GM19238 (cell line): ENCODE measurements around the gene PPP1CA.
"Not testable (repeated sequence)": the region's sequence is repeated elsewhere in the genome, so short reads cannot be mapped to it uniquely, and the experiment has no call there.

Source experiments
- DNase-seq: peaks from one replicate; pipeline ENCODE4 v3.0.0; 2011; ENCODE audit warnings: low spot score; ENCODE audit not compliant: insufficient read length

PPP1CA gene

DNA sequence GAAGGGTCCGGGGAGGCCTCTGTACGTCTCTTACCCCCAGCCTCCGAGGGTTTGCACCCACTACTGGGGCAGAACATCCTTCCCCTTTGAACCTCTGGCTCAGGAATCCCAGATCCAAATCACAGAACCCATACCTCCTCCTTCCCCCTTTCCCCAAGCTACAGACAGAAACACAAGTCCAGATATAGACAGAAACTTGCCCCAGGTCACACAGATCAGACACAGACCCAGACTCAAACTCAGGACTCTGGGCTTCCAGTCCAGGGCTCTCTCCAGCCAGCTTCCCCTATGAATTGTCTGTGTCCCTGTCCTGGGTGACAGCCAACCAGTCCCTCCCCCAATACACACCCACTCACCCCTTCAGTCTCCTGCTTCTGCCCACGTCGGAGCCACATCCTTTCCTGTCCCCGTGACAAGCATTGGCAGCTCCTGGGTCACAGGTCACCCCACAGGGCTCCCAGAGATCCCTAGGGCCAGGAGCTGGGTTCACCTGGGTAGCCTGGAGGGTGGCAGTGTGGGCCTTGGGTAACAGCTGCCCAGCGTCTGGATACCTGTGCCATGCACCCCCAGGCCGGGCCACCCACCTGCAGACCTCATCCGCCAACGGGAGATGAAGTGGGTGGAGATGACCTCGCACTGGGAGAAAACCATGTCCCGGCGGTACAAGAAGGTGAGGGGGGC lies 3.0 kb upstream of the PPP1CA start:
- DNase-seq = no peak

DNA sequence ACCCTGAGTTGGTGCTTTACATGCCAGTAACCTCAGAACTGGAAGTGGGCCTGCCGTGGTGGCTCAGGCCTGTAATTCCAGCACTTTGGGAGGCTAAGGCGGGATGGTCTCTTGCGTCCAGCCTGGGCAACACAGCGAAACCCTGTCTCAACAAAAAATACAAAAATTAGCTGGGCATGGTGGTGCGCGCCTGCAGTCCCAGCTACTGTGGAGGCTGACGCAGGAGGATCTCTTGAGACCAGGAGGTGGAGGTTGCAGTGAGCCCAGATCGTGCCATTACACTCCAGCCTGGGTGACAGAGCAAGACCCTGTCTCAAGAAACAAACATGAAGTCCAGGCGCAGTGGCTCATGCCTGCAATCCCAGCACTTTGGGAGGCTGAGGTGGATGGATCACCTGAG lies 1.4 kb upstream of the PPP1CA start:
- DNase-seq = not testable (repeated sequence)

DNA sequence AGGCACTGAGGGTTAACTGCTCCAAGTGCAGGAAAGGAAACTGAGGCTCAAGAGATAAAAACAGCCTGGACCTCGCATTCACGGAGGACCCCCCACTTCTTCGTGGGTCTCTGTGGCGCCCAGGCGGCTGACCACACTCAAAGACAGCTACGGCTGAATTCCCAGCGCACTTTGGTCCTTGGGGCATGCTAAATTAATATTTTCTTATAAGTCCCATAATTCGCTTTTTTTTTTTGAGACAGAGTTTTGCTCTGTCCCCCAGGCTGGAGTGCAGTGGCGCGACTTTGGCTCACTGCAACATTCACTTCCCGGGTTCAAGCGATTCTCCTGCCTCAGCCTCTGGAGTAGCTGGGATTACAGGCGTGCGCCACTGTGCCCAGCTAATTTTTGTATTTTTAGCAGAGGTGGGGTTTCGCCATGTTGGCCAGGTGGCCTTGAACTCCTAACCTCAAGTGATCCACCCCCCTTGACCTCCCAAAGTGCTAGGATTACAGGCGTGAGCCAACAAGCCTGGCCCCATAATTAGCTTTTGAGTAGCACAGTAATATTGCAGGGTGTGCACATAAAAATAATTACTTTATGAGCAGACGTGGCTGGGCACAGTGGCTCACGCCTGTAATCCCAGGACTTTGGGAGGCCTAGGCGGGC lies 658 bp upstream of the PPP1CA start:
- DNase-seq = not testable (repeated sequence)

DNA sequence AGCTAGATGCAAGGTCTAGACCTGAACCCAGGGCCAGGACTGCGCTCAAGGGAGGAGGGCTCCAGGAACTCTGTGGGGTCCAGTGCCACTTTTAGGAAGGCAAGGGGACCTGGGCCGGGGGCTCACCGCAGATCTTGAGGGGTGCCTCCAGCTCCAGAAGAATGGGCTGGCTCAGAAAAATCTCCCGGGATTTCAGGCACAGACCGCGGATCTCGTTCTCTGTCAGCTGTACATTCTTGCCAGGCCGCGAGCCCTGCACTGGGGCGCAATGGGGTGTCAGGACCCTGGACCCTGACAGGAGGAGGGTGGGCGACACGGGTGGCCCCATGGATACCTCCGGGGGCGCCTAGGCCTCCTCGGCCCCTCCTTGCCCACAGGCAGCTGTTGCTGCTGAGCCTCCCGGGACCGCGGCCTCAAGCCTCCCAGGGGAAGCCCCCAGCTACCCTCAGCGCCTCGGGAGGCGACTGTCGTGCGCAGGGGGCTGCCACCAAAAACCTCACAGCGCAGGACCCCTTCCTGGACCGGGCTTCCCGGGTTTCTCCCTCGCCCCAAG lies 640 bp downstream of the PPP1CA start:
- DNase-seq = no peak

DNA sequence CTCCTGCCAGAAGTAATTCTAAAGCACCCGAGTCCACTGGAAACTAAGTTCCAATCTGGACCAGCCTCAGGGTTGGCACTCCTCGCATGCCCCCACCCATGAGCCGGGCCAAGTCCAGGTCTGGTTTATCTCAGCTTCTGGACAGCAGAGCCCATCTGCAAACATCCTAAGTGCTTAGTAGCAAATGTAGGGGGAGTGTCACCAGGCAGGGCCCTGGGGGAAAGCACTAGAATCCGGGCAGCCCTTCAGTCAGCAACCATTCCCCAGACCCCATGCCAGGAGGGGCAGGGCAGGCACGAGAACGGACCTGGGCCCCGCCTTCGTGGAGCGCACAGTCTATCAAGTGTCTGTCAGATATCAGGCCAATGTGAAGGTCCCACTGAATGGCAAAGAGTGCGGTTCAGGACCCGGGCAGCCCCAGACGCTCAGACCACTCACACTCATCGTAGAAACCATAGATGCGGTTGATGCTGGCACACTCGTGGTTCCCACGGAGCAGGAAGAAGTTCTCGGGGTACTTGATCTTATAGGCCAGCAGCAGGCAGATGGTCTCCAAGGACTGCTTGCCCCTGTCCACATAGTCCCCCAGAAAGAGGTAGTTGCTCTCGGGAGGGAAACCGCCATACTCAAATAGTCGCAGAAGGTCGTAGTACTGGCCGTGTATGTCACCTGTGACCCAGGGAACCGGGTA lies 1.3 kb downstream of the PPP1CA start:
- no peak for DNase-seq

DNA sequence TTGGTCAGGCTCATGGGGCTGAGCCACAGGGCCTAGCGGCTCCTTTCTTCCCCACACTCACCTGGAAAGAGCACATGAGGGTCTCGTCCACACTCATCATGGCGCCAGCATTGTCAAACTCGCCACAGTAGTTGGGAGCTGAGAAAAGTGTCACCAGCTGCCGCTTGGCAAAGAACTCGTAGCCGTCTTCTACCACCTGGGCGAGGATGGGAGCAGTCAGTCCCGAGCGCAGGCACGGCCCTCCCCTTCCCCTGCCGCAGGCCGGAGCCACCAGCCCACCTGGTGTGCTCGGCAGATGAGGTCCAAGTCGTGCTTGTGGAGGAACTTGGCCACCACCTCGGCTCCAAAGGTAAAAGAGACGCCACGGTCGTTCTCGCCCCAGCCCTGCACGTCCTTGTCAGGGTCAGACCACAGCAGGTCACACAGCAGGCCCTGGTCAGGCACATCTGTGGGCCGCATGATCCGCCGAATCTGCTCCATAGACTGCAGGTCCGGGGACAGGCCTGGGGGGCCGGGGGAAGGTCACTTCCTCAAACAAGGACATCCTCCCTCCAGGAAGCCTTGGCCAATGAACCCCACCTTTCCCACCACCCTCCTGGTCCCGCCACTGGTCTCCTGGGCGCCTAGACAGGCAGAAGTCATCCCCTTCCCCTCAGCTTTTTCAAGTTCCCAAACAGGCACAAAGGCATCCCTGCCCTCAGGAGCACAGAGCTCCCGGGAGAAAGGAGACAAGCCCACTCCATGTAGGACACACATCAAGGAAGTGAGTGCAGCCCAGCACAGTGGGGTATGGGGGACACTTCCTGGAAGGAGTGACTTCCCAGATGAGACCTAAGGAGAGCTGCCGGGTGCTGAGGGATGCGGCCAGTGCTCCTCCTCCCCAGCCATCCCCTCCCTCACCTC lies 2.7 kb downstream of the PPP1CA start:
- DNase-seq = no peak

DNA sequence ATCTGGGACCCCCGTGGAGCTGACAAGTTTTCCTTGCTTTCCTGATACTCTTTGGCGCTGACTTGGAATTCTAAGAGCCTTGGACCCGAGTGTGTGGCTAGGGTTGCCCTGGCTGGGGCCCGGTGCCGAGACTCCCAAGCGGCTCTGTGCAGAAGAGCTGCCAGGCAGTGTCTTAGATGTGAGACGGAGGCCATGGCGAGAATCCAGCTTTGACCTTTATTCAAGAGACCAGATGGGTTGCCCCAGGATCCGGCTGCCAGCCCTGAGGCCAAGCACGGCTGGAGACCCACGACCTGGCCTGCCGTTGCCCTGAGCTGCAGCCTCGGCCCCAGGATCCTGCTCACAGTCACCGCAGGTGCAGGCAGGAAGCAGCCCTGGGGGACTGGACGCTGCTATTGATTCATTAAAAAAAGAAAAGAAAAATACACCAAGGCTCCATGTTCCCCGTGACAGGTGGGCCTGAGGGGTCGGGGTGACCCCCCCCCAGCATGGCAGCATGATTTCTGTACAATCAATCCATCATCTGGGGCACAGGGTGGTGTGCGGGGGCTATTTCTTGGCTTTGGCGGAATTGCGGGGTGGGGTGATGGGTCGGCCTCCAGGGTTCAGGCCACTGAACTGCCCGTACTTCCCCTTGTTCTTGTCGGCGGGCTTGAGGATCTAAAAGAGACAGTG lies 3.5 kb downstream of the PPP1CA start:
- DNase-seq = no peak

DNA sequence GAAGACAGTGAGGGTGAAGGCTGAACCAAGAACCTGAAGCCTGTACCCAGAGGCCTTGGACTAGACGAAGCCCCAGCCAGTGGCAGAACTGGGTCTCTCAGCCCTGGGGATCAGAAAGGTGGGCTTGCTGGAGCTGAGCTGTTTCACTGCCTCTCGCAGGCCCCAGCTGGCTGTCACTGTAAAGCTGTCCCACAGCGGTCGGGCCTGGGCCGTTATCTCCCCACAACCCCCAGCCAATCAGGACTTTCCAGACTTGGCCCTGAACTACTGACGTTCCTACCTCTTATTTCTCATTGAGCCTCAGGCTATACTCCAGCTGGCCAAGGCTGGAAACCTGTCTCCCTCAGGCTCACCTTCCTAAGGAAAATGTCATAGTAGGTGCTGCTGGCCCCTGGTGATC lies 4.1 kb downstream of the PPP1CA start:
- no peak for DNase-seq

DNA sequence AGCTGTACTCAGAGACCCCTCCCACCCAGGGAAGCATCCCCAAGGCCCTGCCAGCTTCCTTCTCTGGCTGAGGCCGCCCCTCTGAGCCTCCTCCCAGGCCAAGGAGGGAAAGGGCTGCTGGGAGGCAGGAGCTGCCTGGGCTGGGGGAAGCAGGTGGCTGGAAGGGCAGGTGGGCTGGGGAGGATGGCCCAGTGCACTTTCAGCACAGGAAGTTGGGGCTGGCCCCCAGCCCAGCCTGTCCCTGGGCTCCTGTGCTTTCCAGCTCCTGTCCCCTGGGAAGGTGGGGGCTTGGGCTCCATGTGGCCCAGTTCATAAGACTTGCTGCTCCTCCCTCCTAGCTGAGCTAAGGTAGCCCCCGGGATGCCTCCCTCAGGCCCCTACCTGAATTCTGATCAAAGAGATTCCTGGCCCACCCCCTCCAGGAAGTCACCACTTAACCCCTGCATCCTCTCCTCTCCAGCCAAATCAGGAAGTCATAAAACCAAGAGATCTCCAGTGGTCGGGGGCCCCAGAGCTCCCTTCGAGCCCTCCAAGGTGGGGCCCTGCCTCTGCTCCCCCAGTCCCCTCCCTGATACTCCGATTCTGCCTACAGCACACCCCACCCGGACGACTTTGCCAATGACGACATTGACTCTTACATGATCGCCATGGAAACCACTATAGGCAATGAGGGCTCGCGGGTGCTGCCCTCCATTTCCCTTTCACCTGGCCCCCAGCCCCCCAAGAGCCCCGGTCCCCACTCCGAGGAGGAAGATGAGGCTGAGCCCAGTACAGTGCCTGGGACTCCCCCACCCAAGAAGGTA lies 4.9 kb downstream of the PPP1CA start:
- no peak for DNase-seq

DNA sequence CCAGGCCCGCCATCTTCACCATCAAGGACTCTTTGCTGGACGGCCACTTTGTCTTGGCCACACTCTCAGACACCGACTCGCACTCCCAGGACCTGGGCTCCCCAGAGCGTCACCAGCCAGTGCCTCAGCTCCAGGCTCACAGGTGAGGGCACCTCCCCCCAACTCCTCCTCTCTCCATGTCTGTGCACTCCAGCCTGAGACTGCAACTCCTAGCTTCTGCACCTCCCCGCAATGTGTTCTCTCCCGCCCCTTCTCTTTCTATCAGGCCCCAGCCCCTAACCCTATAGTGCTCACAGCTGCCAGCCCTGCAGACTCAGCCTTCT lies 5.4 kb downstream of the PPP1CA start:
- DNase-seq = no peak

DNA sequence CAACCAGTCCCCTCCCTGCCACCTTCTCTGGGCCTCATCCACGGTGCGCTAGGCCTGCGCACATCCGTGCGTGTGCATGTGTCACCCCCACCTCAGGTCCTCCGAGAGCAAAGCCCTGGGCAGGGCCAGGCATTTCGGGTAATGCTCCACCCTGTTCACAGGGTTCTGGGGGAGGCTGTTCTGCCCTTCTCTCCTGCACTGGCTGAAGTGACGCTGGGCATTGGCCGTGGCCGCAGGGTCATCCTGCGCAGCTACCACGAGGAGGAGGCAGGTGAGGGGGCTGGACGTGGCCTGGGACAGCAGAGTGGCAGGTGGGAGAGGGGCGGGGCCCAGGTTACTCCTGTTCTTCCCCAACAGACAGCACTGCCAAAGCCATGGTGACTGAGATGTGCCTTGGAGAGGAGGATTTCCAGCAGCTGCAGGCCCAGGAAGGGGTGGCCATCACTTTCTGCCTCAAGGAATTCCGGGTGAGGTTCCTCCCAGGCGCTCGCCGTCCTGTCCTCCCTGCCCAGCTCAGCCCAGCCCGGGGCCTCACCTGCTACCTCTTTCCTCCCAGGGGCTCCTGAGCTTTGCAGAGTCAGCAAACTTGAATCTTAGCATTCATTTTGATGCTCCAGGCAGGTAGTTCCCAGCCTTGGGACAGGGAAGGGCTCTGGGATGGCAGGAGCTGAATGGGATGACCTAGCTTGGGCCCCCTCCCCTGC lies 6.0 kb downstream of the PPP1CA start:
- no peak for DNase-seq

DNA sequence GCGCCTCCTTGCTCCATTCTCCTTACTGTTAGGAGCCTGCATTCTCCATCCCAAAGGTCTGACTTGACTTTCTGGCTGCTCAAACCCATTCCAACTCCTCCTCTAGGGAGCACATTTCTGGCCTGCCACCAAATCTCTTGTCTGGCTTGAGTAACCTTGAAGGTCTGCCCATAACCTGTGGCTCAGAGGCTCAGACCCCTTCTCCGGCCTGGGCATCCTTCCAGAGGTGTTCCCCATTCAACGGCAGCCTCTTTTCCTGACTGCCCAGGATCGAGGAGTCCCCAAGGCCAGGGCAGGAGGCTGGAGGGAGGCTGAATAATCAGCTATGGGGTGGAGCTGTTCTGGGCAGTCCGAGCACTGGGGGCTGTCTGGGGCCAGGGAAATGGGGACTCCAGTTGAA lies 7.7 kb downstream of the PPP1CA start:
- DNase-seq = no peak

DNA sequence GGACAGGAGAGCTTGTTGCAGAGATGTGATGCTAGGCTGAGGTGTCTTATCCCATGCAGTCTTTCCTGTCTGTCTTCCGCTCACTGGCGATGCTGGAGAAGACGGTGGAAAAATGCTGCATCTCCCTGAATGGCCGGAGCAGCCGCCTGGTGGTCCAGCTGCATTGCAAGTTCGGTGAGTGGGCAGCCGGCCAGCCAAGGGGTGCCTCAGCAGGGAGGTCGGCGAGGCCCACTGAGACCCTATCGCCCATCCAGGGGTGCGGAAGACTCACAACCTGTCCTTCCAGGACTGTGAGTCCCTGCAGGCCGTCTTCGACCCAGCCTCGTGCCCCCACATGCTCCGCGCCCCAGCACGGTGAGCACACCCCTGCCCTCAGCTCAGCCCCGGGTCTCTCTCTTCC lies 8.2 kb downstream of the PPP1CA start:
- DNase-seq = no peak

DNA sequence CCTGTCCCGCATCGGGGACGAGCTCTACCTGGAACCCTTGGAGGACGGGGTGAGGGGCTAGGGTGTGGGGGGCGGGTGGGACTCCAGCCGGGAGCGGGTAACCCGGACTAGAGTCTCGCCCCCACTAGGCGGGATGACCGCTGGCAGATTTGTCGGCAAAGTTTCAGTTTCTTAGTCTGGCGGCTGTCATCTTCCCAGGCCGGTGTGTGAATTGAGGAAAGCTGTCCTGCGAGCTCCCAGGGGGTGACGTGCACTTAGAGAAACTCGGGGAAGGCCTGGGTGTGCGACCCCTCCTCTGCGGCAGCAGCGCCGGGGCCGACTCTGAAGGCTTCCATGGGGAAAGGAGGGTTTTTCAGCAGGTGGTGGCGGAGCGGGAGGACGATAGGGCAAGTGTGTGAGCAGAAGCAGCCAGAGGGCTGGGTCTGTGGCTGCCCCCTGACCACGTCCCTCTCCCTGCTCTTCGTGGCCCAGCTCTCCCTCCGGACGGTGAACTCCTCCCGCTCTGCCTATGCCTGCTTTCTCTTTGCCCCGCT lies 9.4 kb downstream of the PPP1CA start:
- DNase-seq = no peak

DNA sequence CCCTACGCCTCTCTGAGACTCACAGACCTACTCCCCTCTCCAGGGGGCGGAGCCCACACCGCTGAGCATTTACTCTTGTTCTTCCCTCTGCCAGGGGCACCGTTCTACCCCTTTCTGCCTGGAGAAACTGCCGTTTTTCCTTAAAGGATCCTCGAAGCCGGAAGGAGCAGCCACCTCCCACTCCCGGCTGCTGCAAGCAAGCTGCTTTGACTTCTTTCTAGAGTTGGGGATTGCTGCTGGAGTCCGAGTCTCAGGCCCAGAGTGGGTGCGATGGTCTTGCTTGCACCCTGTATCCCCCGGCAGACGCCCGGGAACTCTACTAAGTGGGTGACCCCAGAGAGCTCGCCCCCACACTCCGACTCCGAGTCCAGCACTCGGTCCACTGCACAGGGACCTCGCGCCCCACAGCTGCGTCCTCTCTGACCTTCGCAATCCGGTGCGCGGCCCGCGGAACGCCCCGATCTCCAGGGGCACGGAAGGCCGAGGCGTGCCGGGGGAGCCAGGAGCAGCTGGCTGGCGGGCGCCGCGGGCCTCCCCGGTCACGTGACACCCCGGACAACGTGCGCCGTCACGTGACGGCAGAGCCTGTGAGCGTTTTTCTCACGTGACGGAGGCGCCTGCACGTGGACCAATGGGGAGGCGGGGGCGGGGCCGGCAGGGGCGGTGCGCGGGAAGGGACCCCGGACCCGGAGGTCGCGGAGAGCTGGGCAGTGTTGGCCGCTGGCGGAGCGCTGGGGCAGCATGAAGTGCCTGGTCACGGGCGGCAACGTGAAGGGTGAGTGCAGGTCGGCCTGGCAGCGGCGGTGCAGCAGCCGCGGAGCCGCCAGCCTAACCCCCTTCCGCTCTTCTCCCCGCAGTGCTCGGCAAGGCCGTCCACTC lies 10.1 kb downstream of the PPP1CA start, which contains the start of gene RAD9A:
TSS of gene RAD9A (plus strand) at position 683 of the 879 bp plus-strand sequence. CDS start at position 742, 59 bp downstream.
- peak; percentile 99 for DNase-seq

DNA sequence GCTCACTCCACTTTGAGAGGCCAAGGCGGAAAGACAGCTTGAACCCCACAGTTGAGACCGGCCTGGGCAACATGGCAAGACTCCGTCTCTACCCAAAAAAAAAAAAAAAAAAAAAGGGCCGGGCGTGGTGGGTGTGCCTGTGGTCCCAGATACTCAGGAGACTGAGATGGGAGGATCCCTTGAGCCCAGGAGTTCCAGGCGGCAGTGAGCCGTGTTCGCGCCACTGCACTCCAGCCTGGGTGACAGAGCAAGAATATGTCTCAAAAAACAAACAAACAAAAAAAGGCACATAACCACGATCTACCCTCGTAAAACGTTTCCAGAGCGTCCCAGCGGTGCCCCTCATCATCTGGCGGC lies 10.7 kb downstream of the PPP1CA start:
- no peak for DNase-seq

DNA sequence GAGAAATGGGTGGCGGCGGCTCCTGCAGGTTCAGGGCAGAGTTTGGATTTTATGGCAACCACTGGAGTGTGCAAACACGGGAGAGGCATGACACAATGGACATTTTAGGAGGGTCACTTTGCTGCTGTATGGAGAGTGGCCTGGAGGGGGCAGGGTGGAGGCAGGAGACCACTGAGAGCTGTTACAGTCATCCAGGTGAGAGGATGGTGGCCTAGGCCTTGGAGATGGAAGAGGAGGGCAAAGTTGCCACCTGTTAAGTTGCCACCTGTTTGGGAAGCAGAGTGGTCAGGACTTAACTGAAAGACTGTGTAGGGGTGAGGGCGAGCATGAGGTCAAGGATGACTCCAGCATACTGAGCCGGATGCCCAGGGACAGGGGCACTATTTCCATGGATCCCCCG lies 12.2 kb downstream of the PPP1CA start:
- DNase-seq = no peak

DNA sequence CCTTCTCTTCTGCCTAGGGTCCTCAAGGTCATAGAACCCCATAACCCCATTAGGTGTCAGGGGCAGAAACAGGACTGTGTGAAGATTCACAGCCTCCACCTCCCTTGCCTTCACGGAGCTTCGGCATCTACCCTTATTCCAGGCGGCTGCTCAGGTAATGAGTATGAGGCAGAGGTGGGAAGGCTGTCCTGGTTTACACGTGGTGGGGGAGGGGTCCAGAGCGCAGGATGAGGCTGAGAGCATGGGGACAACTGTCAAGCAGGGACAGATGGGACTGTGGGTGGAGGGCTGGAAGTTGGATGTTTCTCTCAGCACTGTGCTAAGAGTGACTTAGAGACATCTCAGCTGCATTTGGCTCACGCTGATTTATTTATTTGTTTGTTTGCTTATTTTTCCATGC lies 14.1 kb downstream of the PPP1CA start:
- DNase-seq = no peak
